Cardiac fibroblast (primary cell): ENCODE data around the gene TTC6.
"Not testable (repeated sequence)": the region's sequence is repeated elsewhere in the genome, so short reads cannot be mapped to it uniquely, and the experiment has no call there.

Experiments used
- DNase-seq, 2 donors: peaks; one replicate each; pipeline versions ENCODE4 v3.0.0 to v3.0.0-alpha.2; 2010; ENCODE audit warnings: low read depth in 2 of 2
- H3K4me3 ChIP-seq, 2 donors: replicated peaks in 1 of 2; 1 replicate in 1 of 2; 2 replicates in 1 of 2; pipeline ENCODE4 v1.5.1; 2011; ENCODE audit warnings: low read depth in 2 of 2, low read length in 2 of 2, mild to moderate bottlenecking in 2 of 2, moderate library complexity in 1 of 2
- CTCF ChIP-seq: IDR thresholded peaks from one replicate; pipeline ENCODE4 v1.5.1; 2011; ENCODE audit warnings: low read depth, mild to moderate bottlenecking, low read length, inconsistent platforms

Gene TTC6

GRCh38 chr14:37594971-37595808 is at the start of gene TTC6, which contains the start of gene FOXA1:
TSS of gene TTC6 (plus strand) at chr14:37595629. CDS start at chr14:37622065, 26,436 bp downstream.
TSS of gene FOXA1 (minus strand) at chr14:37595249. CDS start at chr14:37594972, 277 bp downstream.
- peak in 1 of 2 donors; percentile 11 for DNase-seq
- peak within 1 kb of the TSS; percentile 41 to 57 for H3K4me3 ChIP-seq
- no peak for TF ChIP-seq CTCF

GRCh38 chr14:37546621-37547447 is 48.6 kb upstream of the TTC6 start:
- H3K4me3 ChIP-seq = no peak overlapping the region
- no peak for TF ChIP-seq CTCF
- no peak for DNase-seq

- no peak overlapping the region for H3K4me3 ChIP-seq
- DNase-seq = peak; percentile 6 to 44
- TF ChIP-seq CTCF = no peak
Measured at GRCh38 chr14:37550511-37550910, 44.9 kb upstream of the TTC6 start.

GRCh38 chr14:37551119-37551518 is 44.3 kb upstream of the TTC6 start:
- no peak for DNase-seq
- H3K4me3 ChIP-seq = no peak overlapping the region
- TF ChIP-seq CTCF = no peak

GRCh38 chr14:37553935-37554550 is 41.4 kb upstream of the TTC6 start:
- no peak overlapping the region for H3K4me3 ChIP-seq
- DNase-seq = no peak
- TF ChIP-seq CTCF = no peak

GRCh38 chr14:37555596-37555995 is 39.8 kb upstream of the TTC6 start:
- not testable (repeated sequence) for DNase-seq, H3K4me3 ChIP-seq

- no peak overlapping the region for H3K4me3 ChIP-seq
- no peak for DNase-seq
- no peak for TF ChIP-seq CTCF
Measured at GRCh38 chr14:37558740-37559139, 36.7 kb upstream of the TTC6 start.
